ENCODE measurements around the gene MRGPRX4. TPM values are rescaled to one million over a fixed set of nuclear protein-coding genes. Genes with fewer than 3 reads are reported as not detected.

The MRGPRX4 gene
- polyA plus RNA-seq, 2 of the 4 experiments (the other 2 are of a cell fraction) = not detected

GRCh38 chr11:18204771-18205170 is 32.1 kb downstream of the MRGPRX4 start:
- H3K27ac ChIP-seq = no peak overlapping the region
- TF ChIP-seq FOSB (CRISPR knock-in tag; IDR thresholded peaks at IDR 0.05) (no peak), MAFK (IDR thresholded peaks at IDR 0.05; ENCODE audit: partially characterized antibody) (no peak), CHD2 (IDR thresholded peaks at IDR 0.05; ENCODE audit: low read length, partially characterized antibody) (no peak), KDM5A (IDR thresholded peaks at IDR 0.05) (no peak), ZSCAN20 (CRISPR knock-in tag; IDR thresholded peaks at IDR 0.05) (no peak), JUNB (IDR thresholded peaks at IDR 0.05) (no peak), HOXB5 (CRISPR knock-in tag; IDR thresholded peaks at IDR 0.05) (no peak), GATA3 (IDR thresholded peaks at IDR 0.05; ENCODE audit: borderline replicate concordance) (no peak), RNF2 (IDR thresholded peaks at IDR 0.05; ENCODE audit: borderline replicate concordance, low read depth) (no peak), RARB (CRISPR knock-in tag; IDR thresholded peaks at IDR 0.05) (no peak), E2F6 (IDR thresholded peaks at IDR 0.05; ENCODE audit: borderline replicate concordance, low read depth) (no peak), MAZ (IDR thresholded peaks at IDR 0.05; ENCODE audit: borderline replicate concordance, low read depth, low read length) (no peak), PHF8 (IDR thresholded peaks at IDR 0.05; ENCODE audit: borderline replicate concordance, low read depth) (no peak), CBX2 (IDR thresholded peaks at IDR 0.05; ENCODE audit: borderline replicate concordance, low read depth) (no peak), PBX3 (IDR thresholded peaks at IDR 0.05) (no peak)
- TF ChIP-seq, protein P1, sequence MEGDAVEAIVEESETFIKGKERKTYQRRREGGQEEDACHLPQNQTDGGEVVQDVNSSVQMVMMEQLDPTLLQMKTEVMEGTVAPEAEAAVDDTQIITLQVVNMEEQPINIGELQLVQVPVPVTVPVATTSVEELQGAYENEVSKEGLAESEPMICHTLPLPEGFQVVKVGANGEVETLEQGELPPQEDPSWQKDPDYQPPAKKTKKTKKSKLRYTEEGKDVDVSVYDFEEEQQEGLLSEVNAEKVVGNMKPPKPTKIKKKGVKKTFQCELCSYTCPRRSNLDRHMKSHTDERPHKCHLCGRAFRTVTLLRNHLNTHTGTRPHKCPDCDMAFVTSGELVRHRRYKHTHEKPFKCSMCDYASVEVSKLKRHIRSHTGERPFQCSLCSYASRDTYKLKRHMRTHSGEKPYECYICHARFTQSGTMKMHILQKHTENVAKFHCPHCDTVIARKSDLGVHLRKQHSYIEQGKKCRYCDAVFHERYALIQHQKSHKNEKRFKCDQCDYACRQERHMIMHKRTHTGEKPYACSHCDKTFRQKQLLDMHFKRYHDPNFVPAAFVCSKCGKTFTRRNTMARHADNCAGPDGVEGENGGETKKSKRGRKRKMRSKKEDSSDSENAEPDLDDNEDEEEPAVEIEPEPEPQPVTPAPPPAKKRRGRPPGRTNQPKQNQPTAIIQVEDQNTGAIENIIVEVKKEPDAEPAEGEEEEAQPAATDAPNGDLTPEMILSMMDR (IDR thresholded peaks at IDR 0.05) = no peak
- TF ChIP-seq, protein P2, sequence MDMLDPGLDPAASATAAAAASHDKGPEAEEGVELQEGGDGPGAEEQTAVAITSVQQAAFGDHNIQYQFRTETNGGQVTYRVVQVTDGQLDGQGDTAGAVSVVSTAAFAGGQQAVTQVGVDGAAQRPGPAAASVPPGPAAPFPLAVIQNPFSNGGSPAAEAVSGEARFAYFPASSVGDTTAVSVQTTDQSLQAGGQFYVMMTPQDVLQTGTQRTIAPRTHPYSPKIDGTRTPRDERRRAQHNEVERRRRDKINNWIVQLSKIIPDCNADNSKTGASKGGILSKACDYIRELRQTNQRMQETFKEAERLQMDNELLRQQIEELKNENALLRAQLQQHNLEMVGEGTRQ (IDR thresholded peaks at IDR 0.05) = no peak
- TF ChIP-seq, protein P3, sequence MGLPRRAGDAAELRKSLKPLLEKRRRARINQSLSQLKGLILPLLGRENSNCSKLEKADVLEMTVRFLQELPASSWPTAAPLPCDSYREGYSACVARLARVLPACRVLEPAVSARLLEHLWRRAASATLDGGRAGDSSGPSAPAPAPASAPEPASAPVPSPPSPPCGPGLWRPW (IDR thresholded peaks at IDR 0.05) = no peak
- no peaks in the 10 kb centered on the region for H3K9me3 ChIP-seq
- H3K4me1 ChIP-seq = no peaks in the 10 kb centered on the region
- POLR2A ChIA-PET = no interaction called here
- ATAC-seq = peak in 1 of 2 experiments; percentile 48; a peak in 1 of 6 replicates
- H3K4me3 ChIP-seq = no peak overlapping the region
- CTCF ChIA-PET = interaction anchor here (0.9 to 2.0 kb wide), 4 partner anchors 10 to 39 kb away, joined by 3 to 8 read pairs (median 4); no protein-coding TSS in a partner anchor
- no peak for FAIRE-seq
- DNase-seq (ENCODE audit: low read depth in 1 of 2, low spot score in 1 of 2) = no peak
- no peak overlapping the region for H3K4me2 ChIP-seq

GRCh38 chr11:18209058-18209457 is 36.4 kb downstream of the MRGPRX4 start:
- Histone ChIP-seq H3K27ac (no peak overlapping the region), H3K4me1 (no peaks in the 10 kb centered on the region), H3K9me3 (no peaks in the 10 kb centered on the region), H3K4me3 (no peak overlapping the region), H3K4me2 (no peak overlapping the region)
- no peak for FAIRE-seq
- TF ChIP-seq PHF8 (IDR thresholded peaks at IDR 0.05; ENCODE audit: borderline replicate concordance, low read depth) = no peak
- TF ChIP-seq MAFK (IDR thresholded peaks at IDR 0.05; ENCODE audit: partially characterized antibody) = no peak
- TF ChIP-seq ESRRA (IDR thresholded peaks at IDR 0.05; ENCODE audit: borderline replicate concordance, low read length) = no peak
- no peak for TF ChIP-seq MAX (IDR thresholded peaks at IDR 0.05)
- TF ChIP-seq, protein P4, sequence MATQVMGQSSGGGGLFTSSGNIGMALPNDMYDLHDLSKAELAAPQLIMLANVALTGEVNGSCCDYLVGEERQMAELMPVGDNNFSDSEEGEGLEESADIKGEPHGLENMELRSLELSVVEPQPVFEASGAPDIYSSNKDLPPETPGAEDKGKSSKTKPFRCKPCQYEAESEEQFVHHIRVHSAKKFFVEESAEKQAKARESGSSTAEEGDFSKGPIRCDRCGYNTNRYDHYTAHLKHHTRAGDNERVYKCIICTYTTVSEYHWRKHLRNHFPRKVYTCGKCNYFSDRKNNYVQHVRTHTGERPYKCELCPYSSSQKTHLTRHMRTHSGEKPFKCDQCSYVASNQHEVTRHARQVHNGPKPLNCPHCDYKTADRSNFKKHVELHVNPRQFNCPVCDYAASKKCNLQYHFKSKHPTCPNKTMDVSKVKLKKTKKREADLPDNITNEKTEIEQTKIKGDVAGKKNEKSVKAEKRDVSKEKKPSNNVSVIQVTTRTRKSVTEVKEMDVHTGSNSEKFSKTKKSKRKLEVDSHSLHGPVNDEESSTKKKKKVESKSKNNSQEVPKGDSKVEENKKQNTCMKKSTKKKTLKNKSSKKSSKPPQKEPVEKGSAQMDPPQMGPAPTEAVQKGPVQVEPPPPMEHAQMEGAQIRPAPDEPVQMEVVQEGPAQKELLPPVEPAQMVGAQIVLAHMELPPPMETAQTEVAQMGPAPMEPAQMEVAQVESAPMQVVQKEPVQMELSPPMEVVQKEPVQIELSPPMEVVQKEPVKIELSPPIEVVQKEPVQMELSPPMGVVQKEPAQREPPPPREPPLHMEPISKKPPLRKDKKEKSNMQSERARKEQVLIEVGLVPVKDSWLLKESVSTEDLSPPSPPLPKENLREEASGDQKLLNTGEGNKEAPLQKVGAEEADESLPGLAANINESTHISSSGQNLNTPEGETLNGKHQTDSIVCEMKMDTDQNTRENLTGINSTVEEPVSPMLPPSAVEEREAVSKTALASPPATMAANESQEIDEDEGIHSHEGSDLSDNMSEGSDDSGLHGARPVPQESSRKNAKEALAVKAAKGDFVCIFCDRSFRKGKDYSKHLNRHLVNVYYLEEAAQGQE (IDR thresholded peaks at IDR 0.05) = no peak
- ATAC-seq = no peak
- ChIA-PET POLR2A (no interaction called here), CTCF (no interaction called here)
- DNase-seq (ENCODE audit: low read depth in 1 of 2, low spot score in 1 of 2) = no peak
- 77% methylated on average over 31 of the region's 33 CpGs for WGBS (ENCODE audit: missing lambda C conversion rate)

All from A549 (cell line).